HCT116 (cell line): ENCODE measurements around the gene PLS3. TPM values are rescaled to one million over a fixed set of nuclear protein-coding genes. Genes with fewer than 3 reads are reported as not detected.

Experiments
- ATAC-seq: fragments of 200-7000 bp; cut with Tn5 transposase; 2 replicates; pipeline ENCODE4 v1.9.1; 2020; ENCODE audit warnings: mild to moderate bottlenecking, moderate library complexity
- BruUV-seq: library from RNA; stranded (reverse); fragments of 400-500 nt; replicated peaks from 2 replicates; lab custom pipeline; 2021; lab: Mats Ljungman, UMichigan
- CTCF ChIA-PET: fragments of 300-600 bp; sonication (Branson Sonifier 250); formaldehyde crosslinking; loops from one replicate; lab custom pipeline; 2021; ENCODE audit warnings: antibody characterized with exemption; lab: Charles Lee
- POLR2A ChIA-PET: fragments of 300-600, 350-600 bp; sonication (Branson Sonifier 250); formaldehyde crosslinking; loops from one replicate; lab custom pipeline; 2021; ENCODE audit warnings: antibody characterized with exemption; lab: Charles Lee
- RAD21 ChIA-PET, 2 experiments: fragments of 300-600 bp; sonication (Branson Sonifier 250); formaldehyde crosslinking; loops; one replicate each; lab custom pipeline; 2023; ENCODE audit warnings: low total read pairs in 2 of 2; ENCODE audit not compliant: uncharacterized antibody in 2 of 2, unreplicated experiment in 2 of 2, low non-redundant PET in 1 of 2; lab: Charles Lee
- DNase-seq: peaks from one replicate; pipeline ENCODE4 v3.0.0-alpha.2; 2010; ENCODE audit warnings: low read depth, low spot score
- H2AFZ ChIP-seq: fragments of 200-600 bp; shearing (Covaris generic), sonication (generic); 2 replicates; pipeline ENCODE4 v1.6.1; 2017; ENCODE audit warnings: low read depth, mixed run types, mixed read lengths, antibody characterized with exemption, low read length; ENCODE audit not compliant: poor library complexity, severe bottlenecking
- H3K27ac ChIP-seq: 2 replicates; pipeline ENCODE4 v1.5.1; 2012; ENCODE audit warnings: low read depth, low read length
- H3K27me3 ChIP-seq: fragments of 200-600 bp; sonication (generic); 2 replicates; pipeline ENCODE4 v1.6.1; 2016; ENCODE audit warnings: mixed run types, low read length, mixed read lengths; ENCODE audit not compliant: insufficient read depth
- H3K36me3 ChIP-seq, 2 experiments: fragments of 200-500 bp in 1 of 2; fragments of 200-600 bp in 1 of 2; sonication (Bioruptor generic) in 1 of 2; sonication (generic) in 1 of 2; 2 replicates each; pipeline versions ENCODE4 v1.5.1 to v1.6.1; 2014 to 2016; ENCODE audit warnings: low read length in 2 of 2, inconsistent platforms in 1 of 2, mixed read lengths in 1 of 2, mixed run types in 1 of 2; ENCODE audit not compliant: insufficient read depth in 2 of 2, control insufficient read depth in 1 of 2
- H3K4me1 ChIP-seq, 2 experiments: fragments of 200-600 bp in 1 of 2; sonication (generic) in 1 of 2; 2 replicates each; pipeline versions ENCODE4 v1.5.1 to v1.6.1; 2012 to 2017; ENCODE audit warnings: low read length in 2 of 2, inconsistent platforms in 1 of 2, mild to moderate bottlenecking in 1 of 2, mixed read lengths in 1 of 2, mixed run types in 1 of 2, moderate library complexity in 1 of 2; ENCODE audit not compliant: insufficient read depth in 2 of 2, control insufficient read depth in 1 of 2
- H3K4me2 ChIP-seq: fragments of 200-600 bp; sonication (generic); 2 replicates; pipeline ENCODE4 v1.6.1; 2017; ENCODE audit warnings: mixed run types, low read length, mixed read lengths
- H3K4me3 ChIP-seq, 2 experiments: fragments of 200-600 bp in 1 of 2; sonication (generic) in 1 of 2; replicated peaks in 1 of 2; 2 replicates each; pipeline ENCODE4 v1.5.1; 2011 to 2016; ENCODE audit warnings: low read length in 2 of 2, control low read depth in 1 of 2, low read depth in 1 of 2, mild to moderate bottlenecking in 1 of 2, mixed read lengths in 1 of 2, mixed run types in 1 of 2
- H3K79me2 ChIP-seq: fragments of 200-600 bp; sonication (generic); 2 replicates; pipeline ENCODE4 v1.6.1; 2017; ENCODE audit warnings: mild to moderate bottlenecking, mixed run types, low read length, moderate library complexity, mixed read lengths; ENCODE audit not compliant: insufficient read depth
- H3K9ac ChIP-seq: fragments of 200-600 bp; sonication (generic); 2 replicates; pipeline ENCODE4 v1.6.1; 2016; ENCODE audit warnings: low read length, mixed read lengths
- H3K9me2 ChIP-seq: fragments of 200-600 bp; sonication (generic), shearing (Covaris generic); 2 replicates; pipeline ENCODE4 v1.6.1; 2017; ENCODE audit warnings: mixed run types, mild to moderate bottlenecking, moderate library complexity; ENCODE audit not compliant: insufficient read depth
- H3K9me3 ChIP-seq, 2 experiments: fragments of 200-500 bp in 1 of 2; fragments of 200-600 bp in 1 of 2; sonication (Bioruptor generic) in 1 of 2; sonication (generic) in 1 of 2; 2 replicates each; pipeline ENCODE4 v1.6.1; 2014 to 2017; ENCODE audit warnings: low read length in 2 of 2, mixed read lengths in 2 of 2, inconsistent platforms in 1 of 2, low read depth in 1 of 2, mild to moderate bottlenecking in 1 of 2, mixed run types in 1 of 2, moderate library complexity in 1 of 2; ENCODE audit not compliant: control insufficient read depth in 1 of 2, insufficient read depth in 1 of 2
- H4K20me1 ChIP-seq: fragments of 200-600 bp; sonication (generic), shearing (Covaris generic); 2 replicates; pipeline ENCODE4 v1.6.1; 2017; ENCODE audit warnings: mixed run types, mild to moderate bottlenecking, moderate library complexity; ENCODE audit not compliant: insufficient read depth
- CEBPB ChIP-seq: IDR thresholded peaks from 2 replicates; pipeline ENCODE4 v1.6.1; 2012; ENCODE audit warnings: low read depth
- ELF1 ChIP-seq: IDR thresholded peaks from 2 replicates; pipeline ENCODE4 v1.6.1; 2012; ENCODE audit warnings: low read depth, borderline replicate concordance
- TCF7L2 ChIP-seq: IDR thresholded peaks from 2 replicates; pipeline ENCODE4 v1.7.0; 2011; ENCODE audit warnings: borderline replicate concordance, inconsistent platforms; ENCODE audit not compliant: insufficient read depth, insufficient read length; ENCODE audit errors: extremely low read depth
- YY1 ChIP-seq: IDR thresholded peaks from 2 replicates; pipeline ENCODE4 v1.6.1; 2011; ENCODE audit warnings: low read length, low read depth, moderate library complexity, mild to moderate bottlenecking; ENCODE audit not compliant: insufficient replicate concordance; ENCODE audit errors: extremely low read depth
- ZBTB33 ChIP-seq: IDR thresholded peaks from 2 replicates; pipeline ENCODE4 v1.6.1; 2011; ENCODE audit warnings: mild to moderate bottlenecking, low read length, moderate library complexity; ENCODE audit not compliant: insufficient replicate concordance; ENCODE audit errors: extremely low read depth
- ZNF274 ChIP-seq: fragments of 200-500 bp; sonication (Bioruptor generic); IDR thresholded peaks from 2 replicates; pipeline ENCODE4 v1.6.1; 2014; ENCODE audit warnings: mild to moderate bottlenecking, low read depth, low read length, inconsistent platforms
- intact Hi-C: fragments of 100-400 bp; cut with micrococcal nuclease; formaldehyde crosslinking; loops from 2 replicates; pipeline ENCODE4 v1.10.0; 2022
- total RNA-seq: library from RNA; stranded (reverse); gene quantifications from one replicate; pipeline ENCODE4 v1.2.1, GENCODE V29; 2021; ENCODE audit not compliant: unreplicated experiment

Gene PLS3
- total RNA-seq, 1 experiment from 2014 or later, result 50.8 TPM

- H3K9me2 ChIP-seq, result no peaks in the 10 kb centered on the region
- no TSS peak for BruUV-seq
- H4K20me1 ChIP-seq, result no peaks in the 10 kb centered on the region
- H3K9ac ChIP-seq, result no peak overlapping the region
- H3K36me3 ChIP-seq, result no peaks in the 10 kb centered on the region; a peak in 1 of 4 replicates
- H3K4me1 ChIP-seq, result no peaks in the 10 kb centered on the region
- intact Hi-C loops, result no loop called here
- no peak overlapping the region for H3K27ac ChIP-seq
- DNase-seq, result no peak
- TF ChIP-seq ZNF274, result no peak
- TF ChIP-seq CEBPB, result no peak
- no peak for TF ChIP-seq TCF7L2
- TF ChIP-seq ZBTB33, result no peak
- no peak for TF ChIP-seq ELF1
- TF ChIP-seq YY1, result no peak
- TF ChIP-seq, all 23 proteins: peak for 0
- no peaks in the 10 kb centered on the region for H3K9me3 ChIP-seq
- no peak overlapping the region for H3K4me3 ChIP-seq
- ATAC-seq, result no peak
- H3K79me2 ChIP-seq, result peaks cover 41% of the 10 kb centered on the region
- H3K27me3 ChIP-seq, result no peaks in the 10 kb centered on the region
- CTCF ChIA-PET, result no interaction called here
- RAD21 ChIA-PET, result no interaction called here
- no peak overlapping the region for H3K4me2 ChIP-seq
- POLR2A ChIA-PET, result no interaction called here
- no peak overlapping the region for H2AFZ ChIP-seq
These were observed 21.0 kb downstream of the PLS3 start for GRCh38 chrX:115581759-115582615.
